Activated T-helper 9 cell treated with anti-CD3 and anti-CD28 coated beads, Interleukin-2, amount 50 U/mL, for 16 hours (primary cell): ENCODE results near the gene CTNNBIP1.
"Not testable (repeated sequence)": the region's sequence is repeated elsewhere in the genome, so short reads cannot be mapped to it uniquely, and the experiment has no call there.

ENCODE experiments used
- DNase-seq: peaks from one replicate; pipeline ENCODE4 v3.0.0-alpha.2; 2020; ENCODE audit warnings: low read depth

Gene CTNNBIP1

DNA sequence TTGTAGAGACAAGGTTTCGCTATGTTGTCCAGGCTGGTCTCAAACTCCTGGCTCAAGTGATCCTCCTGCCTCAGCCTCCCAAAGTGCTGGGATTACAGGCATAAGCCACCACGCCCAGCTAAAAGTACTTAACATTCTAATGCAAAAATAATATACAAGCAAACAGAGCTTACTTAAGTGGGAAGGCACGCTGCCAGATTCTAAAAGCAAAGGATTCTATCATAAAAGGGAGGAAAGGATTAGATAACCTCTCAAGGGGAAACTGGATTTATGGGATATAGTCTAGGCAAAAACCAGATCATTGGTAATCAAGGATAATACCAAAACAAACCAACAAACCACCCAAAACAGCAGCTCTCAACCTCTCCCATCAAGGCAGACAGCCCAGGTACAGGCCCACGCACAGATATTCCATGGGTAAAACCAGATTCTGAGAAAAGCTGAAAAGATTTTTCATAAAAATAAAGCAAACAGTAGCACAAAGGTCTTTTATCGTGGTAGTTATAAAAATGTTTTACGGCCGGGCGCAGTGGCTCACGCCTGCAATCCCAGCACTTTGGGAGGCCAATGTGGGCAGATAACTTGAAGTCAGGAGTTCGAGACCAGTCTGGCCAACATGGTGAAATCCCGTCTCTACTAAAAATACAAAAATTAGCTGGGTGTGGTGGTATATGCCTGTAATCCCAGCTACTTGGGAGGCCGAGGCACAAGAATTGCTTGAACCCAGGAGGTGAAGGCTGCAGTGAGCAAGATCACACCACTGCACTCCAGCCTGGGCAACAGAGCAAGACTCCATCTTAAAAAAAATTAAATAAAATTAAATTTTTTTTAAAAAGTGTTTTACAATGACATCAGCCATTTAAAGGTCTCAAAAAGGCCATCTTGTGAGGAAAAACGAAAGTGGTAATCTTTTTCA lies 106.8 kb downstream of the CTNNBIP1 start:
- not testable (repeated sequence) for DNase-seq

DNA sequence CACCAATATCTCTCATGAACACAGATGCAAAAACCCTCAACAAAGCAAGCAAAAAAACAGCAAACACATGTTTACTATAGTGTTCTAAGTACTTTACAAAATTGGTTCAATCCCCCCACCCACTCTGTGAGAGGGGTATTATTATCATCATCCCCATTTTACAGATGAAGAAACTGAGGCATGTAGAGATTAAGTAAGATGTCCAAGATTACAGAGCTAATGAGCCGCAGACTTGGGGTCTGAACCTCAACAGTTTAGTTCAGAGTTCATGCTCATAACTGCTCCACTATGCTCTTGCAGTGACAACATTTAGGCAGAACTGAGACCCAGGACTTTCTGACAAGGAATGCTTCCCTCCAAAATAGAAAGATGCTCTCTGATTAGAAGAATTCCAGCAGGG lies 108.2 kb downstream of the CTNNBIP1 start:
- no peak for DNase-seq
